Osteoblast (primary cell): Measurements from ENCODE around the gene KRTAP16-1. TPM values are rescaled to one million over a fixed set of nuclear protein-coding genes. Genes with fewer than 3 reads are reported as not detected.
"Not testable (repeated sequence)": the region's sequence is repeated elsewhere in the genome, so short reads cannot be mapped to it uniquely, and the experiment has no call there.

Experiments
- DNase-seq: peaks from one replicate; pipeline ENCODE4 v3.0.0; 2011; ENCODE audit warnings: low spot score, mixed read lengths; ENCODE audit not compliant: insufficient read length; ENCODE audit errors: missing footprints
- H2AFZ ChIP-seq: 2 replicates; pipeline ENCODE4 v1.6.0; 2011; ENCODE audit warnings: mild to moderate bottlenecking, low read length
- H3K27ac ChIP-seq: 2 replicates; pipeline ENCODE4 v1.5.1; 2011; ENCODE audit warnings: mild to moderate bottlenecking, low read depth, low read length, moderate library complexity
- H3K27me3 ChIP-seq: 2 replicates; pipeline ENCODE4 v1.6.0; 2012; ENCODE audit warnings: mild to moderate bottlenecking, control low read depth, inconsistent platforms, low read length, moderate library complexity; ENCODE audit not compliant: insufficient read depth
- H3K36me3 ChIP-seq: 2 replicates; pipeline ENCODE4 v1.5.1; 2011; ENCODE audit warnings: mild to moderate bottlenecking, low read length, control low read depth, moderate library complexity; ENCODE audit not compliant: insufficient read depth
- H3K4me1 ChIP-seq: 2 replicates; pipeline ENCODE4 v1.5.1; 2011; ENCODE audit warnings: mild to moderate bottlenecking, low read length, control low read depth, moderate library complexity; ENCODE audit not compliant: insufficient read depth
- H3K4me2 ChIP-seq: 2 replicates; pipeline ENCODE4 v1.6.0; 2011; ENCODE audit warnings: mild to moderate bottlenecking, low read length; ENCODE audit not compliant: insufficient read depth
- H3K4me3 ChIP-seq: fragments of 200-600 bp; sonication (generic); 3 replicates; pipeline ENCODE4 v1.5.1; 2012; ENCODE audit warnings: mild to moderate bottlenecking, low read length, inconsistent platforms; ENCODE audit not compliant: insufficient read depth
- H3K79me2 ChIP-seq: 2 replicates; pipeline ENCODE4 v1.6.0; 2012; ENCODE audit warnings: mild to moderate bottlenecking, low read length, control low read depth, inconsistent platforms; ENCODE audit not compliant: insufficient read depth
- H3K9me3 ChIP-seq: 2 replicates; pipeline ENCODE4 v1.5.1; 2011; ENCODE audit warnings: low read depth, low read length, control low read depth
- H4K20me1 ChIP-seq: 2 replicates; pipeline ENCODE4 v1.6.0; 2012; ENCODE audit warnings: mild to moderate bottlenecking, low read length, control low read depth; ENCODE audit not compliant: insufficient read depth
- total RNA-seq: library from RNA; depleted of rRNA; stranded (reverse); fragments of >200 nt; gene quantifications from 2 replicates; pipeline ENCODE4 v1.2.3, GENCODE V29; 2012
- TF ChIP-seq, protein P1 (sequence below): IDR thresholded peaks from 2 replicates; pipeline ENCODE4 v1.5.1; 2011; ENCODE audit warnings: mild to moderate bottlenecking, low read depth, low read length, moderate library complexity; ENCODE audit errors: extremely low read depth

Gene KRTAP16-1
- total RNA-seq, 1 donor = not detected

DNA sequence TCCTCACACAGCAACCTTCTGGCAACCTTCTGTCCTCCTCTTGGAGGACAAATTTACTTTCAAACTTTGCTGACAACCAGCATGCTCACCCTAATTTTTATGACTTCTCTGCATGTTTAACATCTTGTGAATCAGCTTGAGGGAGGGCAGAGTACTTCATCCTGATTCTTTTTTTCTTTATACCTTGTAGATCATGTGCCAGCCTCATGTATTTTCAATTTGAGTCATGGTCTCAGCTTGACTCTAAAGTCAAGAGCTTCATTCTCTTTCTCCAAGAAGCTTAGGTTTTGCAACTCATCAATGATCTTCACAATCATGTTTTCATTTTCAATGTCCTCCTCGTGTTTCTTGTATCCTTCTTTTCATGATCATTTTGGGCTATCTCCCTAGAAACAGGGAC, 37.3 kb downstream of the KRTAP16-1 start:
- no peak for DNase-seq
- Histone ChIP-seq H3K4me1 (no peaks in the 10 kb centered on the region), H3K36me3 (no peaks in the 10 kb centered on the region), H3K27me3 (no peaks in the 10 kb centered on the region), H4K20me1 (no peaks in the 10 kb centered on the region), H2AFZ (no peak overlapping the region), H3K4me2 (no peak overlapping the region), H3K4me3 (no peak overlapping the region), H3K9me3 (no peaks in the 10 kb centered on the region), H3K27ac (no peak overlapping the region), H3K79me2 (no peaks in the 10 kb centered on the region)
- TF ChIP-seq, protein P1, sequence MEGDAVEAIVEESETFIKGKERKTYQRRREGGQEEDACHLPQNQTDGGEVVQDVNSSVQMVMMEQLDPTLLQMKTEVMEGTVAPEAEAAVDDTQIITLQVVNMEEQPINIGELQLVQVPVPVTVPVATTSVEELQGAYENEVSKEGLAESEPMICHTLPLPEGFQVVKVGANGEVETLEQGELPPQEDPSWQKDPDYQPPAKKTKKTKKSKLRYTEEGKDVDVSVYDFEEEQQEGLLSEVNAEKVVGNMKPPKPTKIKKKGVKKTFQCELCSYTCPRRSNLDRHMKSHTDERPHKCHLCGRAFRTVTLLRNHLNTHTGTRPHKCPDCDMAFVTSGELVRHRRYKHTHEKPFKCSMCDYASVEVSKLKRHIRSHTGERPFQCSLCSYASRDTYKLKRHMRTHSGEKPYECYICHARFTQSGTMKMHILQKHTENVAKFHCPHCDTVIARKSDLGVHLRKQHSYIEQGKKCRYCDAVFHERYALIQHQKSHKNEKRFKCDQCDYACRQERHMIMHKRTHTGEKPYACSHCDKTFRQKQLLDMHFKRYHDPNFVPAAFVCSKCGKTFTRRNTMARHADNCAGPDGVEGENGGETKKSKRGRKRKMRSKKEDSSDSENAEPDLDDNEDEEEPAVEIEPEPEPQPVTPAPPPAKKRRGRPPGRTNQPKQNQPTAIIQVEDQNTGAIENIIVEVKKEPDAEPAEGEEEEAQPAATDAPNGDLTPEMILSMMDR = no peak

DNA sequence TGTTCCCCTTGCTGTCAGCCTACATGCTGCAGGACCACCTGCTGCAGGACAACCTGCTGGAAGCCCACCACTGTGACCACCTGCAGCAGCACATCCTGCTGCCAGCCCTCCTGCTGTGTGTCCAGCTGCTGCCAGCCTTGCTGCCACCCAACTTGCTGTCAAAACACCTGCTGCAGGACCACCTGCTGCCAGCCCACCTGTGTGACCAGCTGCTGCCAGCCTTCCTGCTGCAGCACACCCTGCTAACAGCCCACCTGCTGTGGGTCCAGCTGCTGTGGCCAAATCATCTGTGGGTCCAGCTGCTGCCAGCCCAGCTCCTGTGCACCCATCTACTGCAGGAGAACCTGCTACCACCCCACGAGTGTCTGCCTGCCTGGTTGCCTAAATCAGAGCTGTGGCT, 37.8 kb downstream of the KRTAP16-1 start:
- not testable (repeated sequence) for H3K9me3 ChIP-seq, H3K27me3 ChIP-seq, H3K36me3 ChIP-seq, H3K27ac ChIP-seq, H3K4me3 ChIP-seq, DNase-seq, H3K4me1 ChIP-seq, H2AFZ ChIP-seq, H3K4me2 ChIP-seq, H3K79me2 ChIP-seq, H4K20me1 ChIP-seq

DNA sequence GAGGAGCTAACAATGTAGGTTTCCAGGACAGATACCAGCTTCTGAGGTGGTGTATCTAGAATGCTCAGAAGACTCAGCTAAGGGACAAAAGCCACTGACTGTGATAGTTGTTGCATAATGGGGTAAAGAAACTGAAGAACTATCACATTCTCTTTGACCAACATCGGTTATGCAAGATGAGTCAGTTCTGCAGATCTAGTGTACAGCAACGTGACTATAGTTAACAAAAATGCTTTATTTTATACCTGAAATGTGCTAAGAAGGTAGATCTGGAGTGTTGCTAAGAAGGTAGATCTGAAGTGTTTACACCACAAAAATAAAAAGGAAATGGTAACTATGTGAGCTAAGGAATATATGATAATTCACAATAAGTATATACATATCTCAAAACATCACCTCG, 41.4 kb downstream of the KRTAP16-1 start:
- Histone ChIP-seq H3K79me2 (no peaks in the 10 kb centered on the region), H3K27me3 (no peaks in the 10 kb centered on the region), H2AFZ (no peak overlapping the region), H3K4me2 (no peak overlapping the region), H3K36me3 (no peaks in the 10 kb centered on the region), H3K9me3 (no peaks in the 10 kb centered on the region), H3K4me3 (no peak overlapping the region), H4K20me1 (no peaks in the 10 kb centered on the region), H3K4me1 (no peaks in the 10 kb centered on the region), H3K27ac (no peak overlapping the region)
- TF ChIP-seq, protein P1 = no peak
- DNase-seq = no peak

DNA sequence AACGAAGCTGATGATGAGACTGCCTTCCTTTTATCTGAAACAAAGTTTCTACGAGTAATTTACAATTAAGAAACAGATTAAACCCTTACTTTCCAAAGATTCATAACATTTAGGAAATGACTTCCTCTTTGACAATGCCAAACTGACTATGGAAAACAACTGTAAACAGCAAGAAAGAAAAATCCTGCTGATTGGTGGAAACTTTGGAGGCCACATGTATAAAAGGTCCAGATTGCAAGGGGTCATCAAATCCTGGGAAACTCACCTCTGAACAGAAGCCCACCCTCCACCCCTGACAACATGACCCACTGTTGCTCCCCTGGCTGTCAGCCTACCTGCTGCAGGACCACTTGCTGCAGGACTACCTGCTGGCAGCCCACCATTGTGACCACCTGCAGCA, 44.0 kb downstream of the KRTAP16-1 start, which contains the start of gene KRTAP9-6:
Gene KRTAP9-6 (plus strand): TSS at position 301 of the 400 bp plus-strand sequence. CDS start 0 bp downstream, at position 301.
- TF ChIP-seq, protein P1 = no peak
- H2AFZ ChIP-seq = peak within 1 kb of the TSS; percentile 5
- H3K27ac ChIP-seq = no peak within 1 kb of the TSS
- no peaks in the 10 kb centered on the region for H3K79me2 ChIP-seq
- no peaks in the 10 kb centered on the region for H3K9me3 ChIP-seq
- no peaks in the 10 kb centered on the region for H4K20me1 ChIP-seq
- no peak within 1 kb of the TSS for H3K4me2 ChIP-seq
- H3K27me3 ChIP-seq = no peaks in the 10 kb centered on the region
- DNase-seq = no peak
- no peaks in the 10 kb centered on the region for H3K4me1 ChIP-seq
- no peak within 1 kb of the TSS for H3K4me3 ChIP-seq
- no peaks in the 10 kb centered on the region for H3K36me3 ChIP-seq
